H1 (cell line): Measurements from ENCODE around the gene SLC24A3. TPM values are rescaled to one million over a fixed set of nuclear protein-coding genes. Genes with fewer than 3 reads are reported as not detected.

Experiments
- CTCF ChIA-PET: fragments of 300-600 bp; sonication (Branson Sonifier 250); formaldehyde crosslinking; loops from one replicate; lab custom pipeline; 2021; ENCODE audit not compliant: partially characterized antibody; lab: Charles Lee
- POLR2A ChIA-PET: fragments of 300-600 bp; sonication (Branson Sonifier 250); formaldehyde crosslinking; loops from one replicate; lab custom pipeline; 2021; ENCODE audit warnings: inconsistent platforms; ENCODE audit not compliant: partially characterized antibody; lab: Charles Lee
- DNase-seq, 2 experiments: peaks; one replicate each; pipeline versions ENCODE4 v3.0.0 to v3.0.0-alpha.2; 2010 to 2022; ENCODE audit warnings: low spot score in 2 of 2, low read depth in 1 of 2, mixed read lengths in 1 of 2
- FAIRE-seq: peaks from 2 replicates; lab custom pipeline; 2011; peaks lifted over from hg19 to GRCh38; lab: Jason Lieb, UNC
- H2AFZ ChIP-seq: 2 replicates; pipeline ENCODE4 v1.8.1; 2012; ENCODE audit warnings: low read length, inconsistent platforms
- H2AK5ac ChIP-seq: 2 replicates; pipeline ENCODE4 v1.6.1; 2013; ENCODE audit warnings: low read depth, low read length
- H2BK120ac ChIP-seq: replicated peaks from 2 replicates; pipeline ENCODE3; 2013; ENCODE audit warnings: low read depth, low read length, inconsistent platforms
- H2BK12ac ChIP-seq: 2 replicates; pipeline ENCODE4 v1.6.1; 2013; ENCODE audit warnings: low read depth, low read length
- H2BK15ac ChIP-seq: 2 replicates; pipeline ENCODE4 v1.6.1; 2013; ENCODE audit warnings: low read length
- H2BK20ac ChIP-seq: 2 replicates; pipeline ENCODE4 v1.6.1; 2013; ENCODE audit warnings: low read length
- H2BK5ac ChIP-seq: 2 replicates; pipeline ENCODE4 v1.6.1; 2013; ENCODE audit warnings: low read depth, low read length
- H3K14ac ChIP-seq: 2 replicates; pipeline ENCODE4 v1.6.1; 2013; ENCODE audit warnings: inconsistent platforms; ENCODE audit not compliant: insufficient read length
- H3K18ac ChIP-seq: 2 replicates; pipeline ENCODE4 v1.6.1; 2013; ENCODE audit warnings: low read length; ENCODE audit errors: extremely low read depth
- H3K23ac ChIP-seq: 2 replicates; pipeline ENCODE4 v1.6.1; 2013; ENCODE audit warnings: inconsistent platforms; ENCODE audit not compliant: insufficient read length
- H3K23me2 ChIP-seq: 2 replicates; pipeline ENCODE4 v1.6.1; 2013; ENCODE audit warnings: low read depth, low read length
- H3K27ac ChIP-seq: 2 replicates; pipeline ENCODE4 v1.6.1; 2011; ENCODE audit warnings: low read depth, low read length, inconsistent platforms
- H3K27me3 ChIP-seq, 4 experiments: replicated peaks in 1 of 4; 1 replicate in 1 of 4; 2 replicates in 3 of 4; pipeline versions ENCODE4 v1.6.1 to v1.8.1; 2011 to 2013; ENCODE audit warnings: low read length in 3 of 4, mild to moderate bottlenecking in 3 of 4, inconsistent platforms in 2 of 4, mixed read lengths in 2 of 4, moderate library complexity in 1 of 4; ENCODE audit not compliant: control insufficient read depth in 3 of 4, insufficient read depth in 3 of 4; ENCODE audit errors: extremely low read depth in 1 of 4
- H3K36me3 ChIP-seq, 4 experiments: 2 replicates each; pipeline versions ENCODE4 v1.6.1 to v1.8.1; 2011 to 2013; ENCODE audit warnings: mild to moderate bottlenecking in 4 of 4, low read length in 3 of 4, moderate library complexity in 2 of 4, control low read depth in 1 of 4, inconsistent platforms in 1 of 4; ENCODE audit not compliant: insufficient read depth in 4 of 4, control insufficient read depth in 2 of 4
- H3K4ac ChIP-seq: replicated peaks from 2 replicates; pipeline ENCODE3; 2013; ENCODE audit warnings: low read length, low read depth, mixed read lengths, inconsistent platforms; ENCODE audit not compliant: insufficient read length
- H3K4me1 ChIP-seq, 4 experiments: replicated peaks in 1 of 4; 1 replicate in 1 of 4; 2 replicates in 3 of 4; pipeline versions ENCODE4 v1.6.1 to v1.8.1; 2011 to 2013; ENCODE audit warnings: low read length in 3 of 4, inconsistent platforms in 2 of 4, mixed read lengths in 1 of 4; ENCODE audit not compliant: insufficient read depth in 4 of 4, control insufficient read depth in 3 of 4
- H3K4me2 ChIP-seq, 2 experiments: 2 replicates each; pipeline versions ENCODE4 v1.6.1 to v1.8.1; 2011 to 2013; ENCODE audit warnings: low read depth in 2 of 2, low read length in 2 of 2, control low read depth in 1 of 2, inconsistent platforms in 1 of 2, mild to moderate bottlenecking in 1 of 2; ENCODE audit not compliant: insufficient read depth in 1 of 2
- H3K4me3 ChIP-seq, 4 experiments: fragments of 200-600, 300-600 bp in 1 of 4; sonication (generic), shearing (Covaris generic), sonication (Bioruptor Twin) in 1 of 4; 2 replicates each; pipeline versions ENCODE4 v1.5.1 to v1.8.1; 2011 to 2016; ENCODE audit warnings: low read length in 4 of 4, low read depth in 3 of 4, control low read depth in 2 of 4, inconsistent platforms in 2 of 4, mild to moderate bottlenecking in 2 of 4, mixed read lengths in 1 of 4, moderate library complexity in 1 of 4; ENCODE audit not compliant: insufficient read depth in 2 of 4; ENCODE audit errors: extremely low read depth in 1 of 4
- H3K56ac ChIP-seq: replicated peaks from 2 replicates; pipeline ENCODE3; 2013; ENCODE audit warnings: low read depth, mild to moderate bottlenecking, mixed read lengths, low read length, inconsistent platforms; ENCODE audit not compliant: insufficient read length
- H3K79me1 ChIP-seq: 2 replicates; pipeline ENCODE4 v1.6.1; 2013; ENCODE audit warnings: low read depth, low read length, control low read depth
- H3K79me2 ChIP-seq, 2 experiments: 2 replicates each; pipeline versions ENCODE4 v1.6.1 to v1.8.1; 2012 to 2013; ENCODE audit warnings: low read length in 2 of 2, mild to moderate bottlenecking in 2 of 2, inconsistent platforms in 1 of 2; ENCODE audit not compliant: insufficient read depth in 2 of 2, control insufficient read depth in 1 of 2
- H3K9ac ChIP-seq, 4 experiments: replicated peaks in 1 of 4; 1 replicate in 1 of 4; 2 replicates in 3 of 4; pipeline versions ENCODE4 v1.6.1 to v1.8.1; 2011 to 2013; ENCODE audit warnings: low read depth in 3 of 4, low read length in 3 of 4, control low read depth in 2 of 4, mild to moderate bottlenecking in 2 of 4, moderate library complexity in 2 of 4, inconsistent platforms in 1 of 4; ENCODE audit errors: extremely low read depth in 1 of 4
- H3K9me3 ChIP-seq, 2 experiments: 2 replicates each; pipeline versions ENCODE4 v1.6.1 to v1.8.1; 2012 to 2013; ENCODE audit warnings: mild to moderate bottlenecking in 2 of 2, moderate library complexity in 2 of 2, control low read depth in 1 of 2, inconsistent platforms in 1 of 2, low read depth in 1 of 2, low read length in 1 of 2, mixed read lengths in 1 of 2; ENCODE audit not compliant: insufficient read depth in 2 of 2
- H4K20me1 ChIP-seq, 2 experiments: replicated peaks in 1 of 2; 2 replicates each; pipeline versions ENCODE3 to v1.8.1; 2011 to 2013; ENCODE audit warnings: inconsistent platforms in 2 of 2, low read length in 2 of 2, mild to moderate bottlenecking in 1 of 2; ENCODE audit not compliant: insufficient read depth in 2 of 2, control insufficient read depth in 1 of 2
- H4K5ac ChIP-seq: 2 replicates; pipeline ENCODE4 v1.6.1; 2013; ENCODE audit warnings: low read length, low read depth, mixed read lengths, inconsistent platforms; ENCODE audit not compliant: insufficient read length
- H4K8ac ChIP-seq: 2 replicates; pipeline ENCODE4 v1.8.0; 2013; ENCODE audit warnings: mild to moderate bottlenecking, moderate library complexity, low read length, inconsistent platforms; ENCODE audit not compliant: insufficient read depth; ENCODE audit errors: extremely low read depth
- H4K91ac ChIP-seq: replicated peaks from 2 replicates; pipeline ENCODE3; 2013; ENCODE audit warnings: low read length, mixed read lengths, inconsistent platforms; ENCODE audit not compliant: insufficient read length
- CHD2 ChIP-seq: IDR thresholded peaks from 2 replicates; pipeline ENCODE4 v1.6.1; 2012; ENCODE audit warnings: low read length, improper control_type of control experiment
- EGR1 ChIP-seq: IDR thresholded peaks from 2 replicates; pipeline ENCODE4 v1.6.1; 2011; ENCODE audit warnings: low read depth, low read length, borderline replicate concordance
- FOSL1 ChIP-seq: IDR thresholded peaks from 2 replicates; pipeline ENCODE4 v1.6.1; 2011; ENCODE audit warnings: mild to moderate bottlenecking, low read depth, low read length, moderate library complexity; ENCODE audit not compliant: insufficient read depth
- GABPA ChIP-seq: IDR thresholded peaks from 2 replicates; pipeline ENCODE4 v1.6.1; 2011; ENCODE audit warnings: mild to moderate bottlenecking, low read length, moderate library complexity, borderline replicate concordance; ENCODE audit not compliant: insufficient read depth
- HDAC2 ChIP-seq, 2 experiments: fragments of 300-600 bp in 1 of 2; sonication (generic) in 1 of 2; IDR thresholded peaks; 2 replicates each; pipeline ENCODE4 v1.6.1; 2011 to 2012; ENCODE audit warnings: low read depth in 2 of 2, low read length in 2 of 2, mild to moderate bottlenecking in 2 of 2, moderate library complexity in 2 of 2, borderline replicate concordance in 1 of 2, inconsistent platforms in 1 of 2
- HDAC6 ChIP-seq: IDR thresholded peaks from one replicate; pipeline ENCODE4 v1.7.1; 2012; ENCODE audit warnings: low read depth, mild to moderate bottlenecking, inconsistent platforms, low read length, moderate library complexity
- JUND ChIP-seq: IDR thresholded peaks from 2 replicates; pipeline ENCODE4 v1.6.1; 2011; ENCODE audit warnings: mild to moderate bottlenecking, improper control_type of control experiment, low read length
- SUZ12 ChIP-seq: fragments of 200-600 bp; sonication (generic); IDR thresholded peaks from 2 replicates; pipeline ENCODE4 v1.6.1; 2012; ENCODE audit warnings: mild to moderate bottlenecking, inconsistent platforms, low read length, moderate library complexity, mixed read lengths
- TAF1 ChIP-seq: IDR thresholded peaks from 2 replicates; pipeline ENCODE4 v1.6.1; 2011; ENCODE audit warnings: mild to moderate bottlenecking, low read depth, low read length
- TCF12 ChIP-seq: IDR thresholded peaks from 2 replicates; pipeline ENCODE4 v1.6.1; 2011; ENCODE audit warnings: low read depth, mild to moderate bottlenecking, low read length
- YY1 ChIP-seq: IDR thresholded peaks from 2 replicates; pipeline ENCODE4 v1.6.1; 2011; ENCODE audit warnings: low read depth, mild to moderate bottlenecking, low read length
- WGBS, 2 experiments: shearing (Covaris generic) in 1 of 2; methylation state at CpG; one replicate each; pipeline versions ENCODE4 v1.1.6 to v1.1.7; 2013 to 2015; ENCODE audit warnings: low lambda C conversion rate in 2 of 2, mixed read lengths in 2 of 2, inconsistent platforms in 1 of 2, low coverage in 1 of 2, missing lambda C conversion rate in 1 of 2; ENCODE audit not compliant: insufficient replicate concordance in 2 of 2, insufficient coverage in 1 of 2, insufficient read length in 1 of 2; ENCODE audit errors: extremely low coverage in 1 of 2, missing lambda C conversion rate in 1 of 2; 5-methylcytosine and 5-hydroxymethylcytosine counted together
- polyA plus RNA-seq, 7 experiments: library from polyadenylated mRNA; depleted of rRNA in 3 of 7; stranded (reverse) in 5 of 7; unstranded in 2 of 7; fragments of >200 nt in 5 of 7; fragments of 200-250 nt in 2 of 7; gene quantifications; 1 replicate in 5 of 7; 2 replicates in 1 of 7; 4 replicates in 1 of 7; pipeline versions ENCODE4 v1.2.1 to v1.2.3, GENCODE V29; 2011 to 2013; ENCODE audit warnings: missing spikeins in 2 of 7, mixed read lengths in 2 of 7
- total RNA-seq: library from RNA; stranded (reverse); fragmentation: NEBNext Ultra II Directional; extraction: Animal tissue kit (Norgen Biotek cat#: 25700); gene quantifications from 2 replicates; pipeline ENCODE4 v1.2.1, GENCODE V29; 2021

SLC24A3 gene
- total and polyA plus RNA-seq, 2 of the 8 experiments (the other 6 are each of a cell fraction or from before 2014, with no cell fraction given), result 4.5 to 6.3 TPM

DNA sequence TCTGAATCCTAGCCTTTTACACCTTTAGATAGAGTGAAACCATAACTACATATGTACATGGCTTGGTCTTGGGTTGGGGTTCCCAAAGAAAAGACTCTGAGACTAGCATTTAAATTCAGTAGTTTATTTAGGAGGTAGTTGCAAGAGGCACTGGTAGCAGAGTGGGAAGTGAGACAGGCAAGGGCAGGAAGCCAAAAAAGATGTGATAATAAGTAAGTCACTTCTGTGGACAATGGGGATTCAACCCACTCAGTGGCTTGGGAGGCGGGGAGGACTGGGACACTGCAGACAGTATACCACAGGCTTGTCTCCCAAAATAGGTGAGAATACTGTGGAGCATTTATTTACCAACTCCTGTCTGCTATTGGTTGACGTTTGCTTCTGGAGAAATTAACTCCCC, 131.9 kb downstream of the SLC24A3 start:
- Histone ChIP-seq H3K79me2 (no peaks in the 10 kb centered on the region), H2BK15ac (no peak overlapping the region), H3K23ac (no peak overlapping the region), H2BK5ac (no peak overlapping the region), H3K18ac (no peak overlapping the region), H4K20me1 (peaks cover 0 to 1% of the 10 kb centered on the region in 2 experiments), H2BK12ac (no peak overlapping the region), H3K23me2 (no peaks in the 10 kb centered on the region), H3K36me3 (no peaks in the 10 kb centered on the region), H3K14ac (no peak overlapping the region), H3K4me2 (no peak overlapping the region), H4K91ac (no peak overlapping the region), H2AFZ (no peak overlapping the region), H3K27me3 (no peaks in the 10 kb centered on the region), H3K4me3 (no peak overlapping the region), H4K5ac (no peak overlapping the region), H3K4me1 (no peaks in the 10 kb centered on the region; a peak in 1 of 7 replicates), H3K9ac (no peak overlapping the region), H2BK20ac (no peak overlapping the region), H3K27ac (no peak overlapping the region), H3K9me3 (no peaks in the 10 kb centered on the region), H3K56ac (no peak overlapping the region), H3K79me1 (no peaks in the 10 kb centered on the region), H3K4ac (no peak overlapping the region), H4K8ac (no peak overlapping the region), H2AK5ac (no peak overlapping the region), H2BK120ac (no peak overlapping the region)
- CTCF ChIA-PET, result interaction anchor here (1.4 to 2.5 kb wide), 2 partner anchors 9 to 10 kb away, joined by 4 to 8 read pairs; no protein-coding TSS in a partner anchor
- DNase-seq, result no peak
- no peak for FAIRE-seq
- POLR2A ChIA-PET, result no interaction called here
- 84% methylated on average over 2 of the region's 2 CpGs; no CpG with 5 or more reads in 1 of the 2 experiments for WGBS, 2 experiments
- TF ChIP-seq CHD2 (no peak), GABPA (no peak), HDAC6 (no peak), TCF12 (no peak), YY1 (no peak), EGR1 (no peak), SUZ12 (no peak), HDAC2 (IDR thresholded peaks at IDR 0.05; ENCODE audit: borderline replicate concordance in 1 of 2, low read depth in 2 of 2, low read length in 2 of 2) (no peak), FOSL1 (no peak), TAF1 (no peak), JUND (no peak)
